SK-N-SH (cell line): ENCODE results near the gene RXFP3. TPM values are rescaled to one million over a fixed set of nuclear protein-coding genes. Genes with fewer than 3 reads are reported as not detected.

Experiments used
- CTCF ChIA-PET: fragments of 300-600, 350-600 bp; formaldehyde crosslinking; extraction: SDS; loops from one replicate; lab custom pipeline; 2021; lab: Yijun Ruan, JAX
- POLR2A ChIA-PET: fragments of 350-600 bp; sonication (Branson Sonifier 250); formaldehyde crosslinking; extraction: SDS; loops from one replicate; lab custom pipeline; 2020; ENCODE audit warnings: antibody characterized with exemption, inconsistent platforms; lab: Yijun Ruan, JAX
- DNase-seq: peaks from one replicate; pipeline ENCODE4 v3.0.0; 2012
- H2AFZ ChIP-seq: fragments of 200-600 bp; sonication (generic); 2 replicates; pipeline ENCODE4 v1.8.1; 2016; ENCODE audit warnings: antibody characterized with exemption, mild to moderate bottlenecking, low read depth
- H3F3A ChIP-seq: fragments of 200-600 bp; sonication (generic); replicated peaks from 2 replicates; pipeline ENCODE3; 2016; ENCODE audit warnings: antibody characterized with exemption, mild to moderate bottlenecking; ENCODE audit not compliant: insufficient read depth
- H3K27ac ChIP-seq, 2 experiments: fragments of 200-500 bp in 1 of 2; fragments of 200-600 bp in 1 of 2; sonication (Bioruptor generic) in 1 of 2; sonication (generic), shearing (Covaris generic) in 1 of 2; 2 replicates each; pipeline versions ENCODE4 v1.5.1 to v1.6.1; 2014 to 2016; ENCODE audit warnings: low read depth in 2 of 2, inconsistent platforms in 1 of 2, low read length in 1 of 2, mild to moderate bottlenecking in 1 of 2, mixed read lengths in 1 of 2
- H3K27me3 ChIP-seq: fragments of 200-600 bp; sonication (generic), shearing (Covaris generic); 2 replicates; pipeline ENCODE4 v1.6.1; 2016; ENCODE audit warnings: mixed run types; ENCODE audit not compliant: insufficient read depth
- H3K36me3 ChIP-seq, 2 experiments: fragments of 200-500 bp in 1 of 2; fragments of 200-600 bp in 1 of 2; sonication (Bioruptor generic) in 1 of 2; sonication (generic) in 1 of 2; replicated peaks in 1 of 2; 2 replicates each; pipeline versions ENCODE3 to v1.5.1; 2014 to 2016; ENCODE audit warnings: low read length in 1 of 2, mild to moderate bottlenecking in 1 of 2; ENCODE audit not compliant: insufficient read depth in 2 of 2, control insufficient read depth in 1 of 2
- H3K4me1 ChIP-seq, 2 experiments: fragments of 200-500 bp in 1 of 2; fragments of 200-600 bp in 1 of 2; sonication (Bioruptor generic) in 1 of 2; sonication (generic), shearing (Covaris generic) in 1 of 2; 2 replicates each; pipeline versions ENCODE4 v1.5.1 to v1.6.1; 2014 to 2016; ENCODE audit warnings: low read depth in 1 of 2, low read length in 1 of 2, mixed run types in 1 of 2; ENCODE audit not compliant: insufficient read depth in 2 of 2, control insufficient read depth in 1 of 2
- H3K4me2 ChIP-seq: fragments of 200-600 bp; sonication (generic), shearing (Covaris generic); 2 replicates; pipeline ENCODE4 v1.6.1; 2017; ENCODE audit warnings: mixed run types
- H3K4me3 ChIP-seq, 2 experiments: fragments of 200-500 bp in 1 of 2; fragments of 200-600 bp in 1 of 2; sonication (Bioruptor generic) in 1 of 2; sonication (generic), shearing (Covaris generic) in 1 of 2; 2 replicates each; pipeline versions ENCODE4 v1.5.1 to v1.8.1; 2014 to 2016; ENCODE audit warnings: low read depth in 2 of 2, inconsistent platforms in 1 of 2, low read length in 1 of 2, mild to moderate bottlenecking in 1 of 2, mixed read lengths in 1 of 2, moderate library complexity in 1 of 2
- H3K79me2 ChIP-seq: fragments of 200-600 bp; sonication (generic); 2 replicates; pipeline ENCODE4 v1.8.1; 2017; ENCODE audit warnings: mild to moderate bottlenecking; ENCODE audit not compliant: insufficient read depth
- H3K9ac ChIP-seq: fragments of 200-600 bp; sonication (generic); 2 replicates; pipeline ENCODE4 v1.6.1; 2017; ENCODE audit warnings: mixed run types
- H3K9me2 ChIP-seq: fragments of 200-600 bp; sonication (generic); 2 replicates; pipeline ENCODE4 v1.6.1; 2017; ENCODE audit warnings: mixed run types
- H3K9me3 ChIP-seq: fragments of 200-600 bp; sonication (generic); 2 replicates; pipeline ENCODE4 v1.6.1; 2017; ENCODE audit warnings: mixed run types, mild to moderate bottlenecking, moderate library complexity
- H4K20me1 ChIP-seq: fragments of 200-600 bp; sonication (generic); 2 replicates; pipeline ENCODE4 v1.6.1; 2017; ENCODE audit warnings: mild to moderate bottlenecking, mixed run types; ENCODE audit not compliant: insufficient read depth
- ELF1 ChIP-seq: IDR thresholded peaks from 2 replicates; pipeline ENCODE4 v1.4.0; 2012
- EP300 ChIP-seq, 2 experiments: IDR thresholded peaks; 2 replicates each; pipeline versions ENCODE4 v1.4.0 to v1.6.1; 2012; ENCODE audit warnings: borderline replicate concordance in 1 of 2, low read depth in 1 of 2, low read length in 1 of 2
- GABPA ChIP-seq: IDR thresholded peaks from 2 replicates; pipeline ENCODE4 v1.4.0; 2012; ENCODE audit warnings: low read depth, mild to moderate bottlenecking
- GATA2 ChIP-seq: sonication (generic); formaldehyde crosslinking; IDR thresholded peaks from 2 replicates; pipeline ENCODE4 v1.5.0; 2020; ENCODE audit warnings: mild to moderate bottlenecking, missing genetic modification reagents
- JUND ChIP-seq: IDR thresholded peaks from 2 replicates; pipeline ENCODE4 v1.4.0; 2012
- MEF2A ChIP-seq: IDR thresholded peaks from 2 replicates; pipeline ENCODE4 v1.4.0; 2012; ENCODE audit warnings: low read depth, borderline replicate concordance
- MXI1 ChIP-seq: IDR thresholded peaks from 2 replicates; pipeline ENCODE4 v1.6.1; 2012; ENCODE audit warnings: mild to moderate bottlenecking, low read depth, low read length, improper control_type of control experiment
- NFIC ChIP-seq: IDR thresholded peaks from 2 replicates; pipeline ENCODE4 v1.4.0; 2012; ENCODE audit warnings: borderline replicate concordance
- NRF1 ChIP-seq: IDR thresholded peaks from 2 replicates; pipeline ENCODE4 v1.6.1; 2012; ENCODE audit warnings: low read depth, mild to moderate bottlenecking, low read length
- RAD21 ChIP-seq: IDR thresholded peaks from 2 replicates; pipeline ENCODE4 v1.6.1; 2012; ENCODE audit warnings: mild to moderate bottlenecking, low read length
- RCOR1 ChIP-seq: fragments of 150-350 bp; IDR thresholded peaks from 2 replicates; pipeline ENCODE4 v1.6.1; 2017; ENCODE audit warnings: antibody characterized with exemption, low read length
- REST ChIP-seq: IDR thresholded peaks from 2 replicates; pipeline ENCODE4 v1.6.1; 2012; ENCODE audit warnings: mild to moderate bottlenecking, low read depth, low read length, moderate library complexity
- RXRA ChIP-seq: IDR thresholded peaks from 2 replicates; pipeline ENCODE4 v1.4.0; 2012; ENCODE audit warnings: low read depth, mild to moderate bottlenecking, borderline replicate concordance
- TAF1 ChIP-seq: IDR thresholded peaks from 2 replicates; pipeline ENCODE4 v1.6.1; 2012; ENCODE audit warnings: low read depth, mild to moderate bottlenecking, low read length, moderate library complexity, borderline replicate concordance
- TCF12 ChIP-seq: IDR thresholded peaks from 2 replicates; pipeline ENCODE4 v1.4.0; 2012
- YY1 ChIP-seq: IDR thresholded peaks from 2 replicates; pipeline ENCODE4 v1.4.0; 2012; ENCODE audit warnings: low read depth, mild to moderate bottlenecking
- WGBS: methylation state at CpG from one replicate; pipeline ENCODE4 v1.1.6; 2017; ENCODE audit warnings: low lambda C conversion rate; 5-methylcytosine and 5-hydroxymethylcytosine counted together
- polyA plus RNA-seq, 3 experiments: library from polyadenylated mRNA; depleted of rRNA; stranded (reverse); fragments of >200 nt; gene quantifications; 2 replicates each; pipeline ENCODE4 v1.2.3, GENCODE V29; 2012

Gene RXFP3
- polyA plus RNA-seq, 1 of the 3 experiments (the other 2 are of a cell fraction) = not detected

DNA sequence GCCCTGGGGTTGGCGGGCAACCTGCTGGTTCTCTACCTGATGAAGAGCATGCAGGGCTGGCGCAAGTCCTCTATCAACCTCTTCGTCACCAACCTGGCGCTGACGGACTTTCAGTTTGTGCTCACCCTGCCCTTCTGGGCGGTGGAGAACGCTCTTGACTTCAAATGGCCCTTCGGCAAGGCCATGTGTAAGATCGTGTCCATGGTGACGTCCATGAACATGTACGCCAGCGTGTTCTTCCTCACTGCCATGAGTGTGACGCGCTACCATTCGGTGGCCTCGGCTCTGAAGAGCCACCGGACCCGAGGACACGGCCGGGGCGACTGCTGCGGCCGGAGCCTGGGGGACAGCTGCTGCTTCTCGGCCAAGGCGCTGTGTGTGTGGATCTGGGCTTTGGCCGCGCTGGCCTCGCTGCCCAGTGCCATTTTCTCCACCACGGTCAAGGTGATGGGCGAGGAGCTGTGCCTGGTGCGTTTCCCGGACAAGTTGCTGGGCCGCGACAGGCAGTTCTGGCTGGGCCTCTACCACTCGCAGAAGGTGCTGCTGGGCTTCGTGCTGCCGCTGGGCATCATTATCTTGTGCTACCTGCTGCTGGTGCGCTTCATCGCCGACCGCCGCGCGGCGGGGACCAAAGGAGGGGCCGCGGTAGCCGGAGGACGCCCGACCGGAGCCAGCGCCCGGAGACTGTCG is 976 bp downstream of the RXFP3 start:
- TF ChIP-seq RCOR1 = no peak
- TF ChIP-seq JUND = no peak
- TF ChIP-seq EP300 (IDR thresholded peaks at IDR 0.05; ENCODE audit: borderline replicate concordance in 1 of 2, low read depth in 1 of 2, low read length in 1 of 2) = no peak
- TF ChIP-seq TCF12 = no peak
- TF ChIP-seq MEF2A = no peak
- Histone ChIP-seq H3K79me2 (no peaks in the 10 kb centered on the region), H4K20me1 (0 out of 2 replicates have a peak, but pooled peaks cover 4% of the 10 kb centered on the region), H3K4me1 (peaks cover 0 to 6% of the 10 kb centered on the region in 2 experiments; a peak in 1 of 4 replicates), H3K27me3 (peaks cover 53% of the 10 kb centered on the region), H3K4me3 (peak overlapping the region; percentile 21 to 60), H3K27ac (no peak overlapping the region), H3K4me2 (peak overlapping the region; percentile 74), H3K36me3 (no peaks in the 10 kb centered on the region), H3K9ac (no peak overlapping the region), H3K9me3 (no peaks in the 10 kb centered on the region), H3K9me2 (no peaks in the 10 kb centered on the region), H2AFZ (no peak overlapping the region), H3F3A (no peaks in the 10 kb centered on the region)
- peak; percentile 46 for DNase-seq
- WGBS = 38% methylated on average over 23 of the region's 54 CpGs
- ChIA-PET CTCF (interaction anchor here (0.9 to 4.4 kb wide), 7 partner anchors 8 to 503 kb away, joined by 3 to 38 read pairs (median 15); no protein-coding TSS in a partner anchor), POLR2A (no interaction called here)

DNA sequence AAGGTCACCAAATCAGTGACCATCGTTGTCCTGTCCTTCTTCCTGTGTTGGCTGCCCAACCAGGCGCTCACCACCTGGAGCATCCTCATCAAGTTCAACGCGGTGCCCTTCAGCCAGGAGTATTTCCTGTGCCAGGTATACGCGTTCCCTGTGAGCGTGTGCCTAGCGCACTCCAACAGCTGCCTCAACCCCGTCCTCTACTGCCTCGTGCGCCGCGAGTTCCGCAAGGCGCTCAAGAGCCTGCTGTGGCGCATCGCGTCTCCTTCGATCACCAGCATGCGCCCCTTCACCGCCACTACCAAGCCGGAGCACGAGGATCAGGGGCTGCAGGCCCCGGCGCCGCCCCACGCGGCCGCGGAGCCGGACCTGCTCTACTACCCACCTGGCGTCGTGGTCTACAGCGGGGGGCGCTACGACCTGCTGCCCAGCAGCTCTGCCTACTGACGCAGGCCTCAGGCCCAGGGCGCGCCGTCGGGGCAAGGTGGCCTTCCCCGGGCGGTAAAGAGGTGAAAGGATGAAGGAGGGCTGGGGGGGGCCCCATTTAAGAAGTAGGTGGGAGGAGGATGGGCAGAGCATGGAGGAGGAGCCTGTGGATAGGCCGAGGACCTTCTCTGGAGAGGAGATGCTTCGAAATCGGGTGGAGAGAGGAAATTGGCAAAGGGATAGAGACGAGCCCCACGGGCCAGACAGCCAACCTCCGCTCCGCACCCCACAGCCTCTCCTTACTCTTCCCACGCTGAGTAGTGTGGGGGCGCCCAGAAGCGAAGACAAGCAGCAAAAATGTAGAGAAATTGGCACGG is 1.7 kb downstream of the RXFP3 start:
- Histone ChIP-seq H3K36me3 (no peaks in the 10 kb centered on the region), H2AFZ (no peak overlapping the region), H3K4me1 (peaks cover 0 to 6% of the 10 kb centered on the region in 2 experiments; a peak in 1 of 4 replicates), H4K20me1 (0 out of 2 replicates have a peak, but pooled peaks cover 4% of the 10 kb centered on the region), H3K4me2 (no peak overlapping the region), H3K27me3 (peaks cover 53% of the 10 kb centered on the region), H3K79me2 (no peaks in the 10 kb centered on the region), H3K9me2 (no peaks in the 10 kb centered on the region), H3K4me3 (no peak overlapping the region), H3F3A (no peaks in the 10 kb centered on the region), H3K9ac (no peak overlapping the region), H3K27ac (no peak overlapping the region), H3K9me3 (no peaks in the 10 kb centered on the region)
- DNase-seq = no peak
- ChIA-PET POLR2A (no interaction called here), CTCF (interaction anchor here (2.5 kb wide), 2 partner anchors 18 to 502 kb away, joined by 6 to 8 read pairs; no protein-coding TSS in a partner anchor)
- WGBS = 31% methylated on average over 51 of the region's 54 CpGs
- TF ChIP-seq TCF12 = no peak
- TF ChIP-seq NFIC = no peak
- no peak for TF ChIP-seq RCOR1
- TF ChIP-seq GABPA = no peak
- TF ChIP-seq RXRA = no peak
- no peak for TF ChIP-seq GATA2 (CRISPR knock-in tag)
- no peak for TF ChIP-seq EP300 (IDR thresholded peaks at IDR 0.05; ENCODE audit: borderline replicate concordance in 1 of 2, low read depth in 1 of 2, low read length in 1 of 2)
- no peak for TF ChIP-seq ELF1
- no peak for TF ChIP-seq NRF1
- no peak for TF ChIP-seq MEF2A
- no peak for TF ChIP-seq MXI1
- no peak for TF ChIP-seq YY1
- TF ChIP-seq JUND = no peak
- TF ChIP-seq RAD21 = no peak
- TF ChIP-seq TAF1 = no peak
- TF ChIP-seq REST = no peak
